HepG2 (cell line): ENCODE measurements around the gene KLHL35. TPM values are rescaled to one million over a fixed set of nuclear protein-coding genes. Genes with fewer than 3 reads are reported as not detected.

Experiments
- EEA1 ChIP-seq: sonication (generic); formaldehyde crosslinking; IDR thresholded peaks from 2 replicates; pipeline ENCODE4 v1.5.1; 2020; ENCODE audit warnings: mild to moderate bottlenecking, missing genetic modification reagents, borderline replicate concordance
- ETV5 ChIP-seq: IDR thresholded peaks from 2 replicates; pipeline ENCODE4 v1.6.1; 2018; ENCODE audit warnings: missing biosample characterization, missing genetic modification reagents, inconsistent platforms, borderline replicate concordance
- FOSL2 ChIP-seq: sonication (generic); formaldehyde crosslinking; IDR thresholded peaks from 2 replicates; pipeline ENCODE4 v1.4.0; 2020; ENCODE audit warnings: missing genetic modification reagents
- HMG20B ChIP-seq: conservative IDR thresholded peaks from 2 replicates; pipeline ENCODE4 v1.6.1; 2016; ENCODE audit warnings: missing genetic modification reagents, missing compliant biosample characterization
- JARID2 ChIP-seq: sonication (generic); formaldehyde crosslinking; IDR thresholded peaks from 2 replicates; pipeline ENCODE4 v1.8.1; 2023; ENCODE audit warnings: missing genetic modification reagents, inconsistent platforms; ENCODE audit not compliant: insufficient replicate concordance
- MIXL1 ChIP-seq: IDR thresholded peaks from 2 replicates; pipeline ENCODE4 v1.6.1; 2016
- NFIB ChIP-seq: sonication (generic); formaldehyde crosslinking; IDR thresholded peaks from 2 replicates; pipeline ENCODE4 v1.9.0; 2021; ENCODE audit warnings: missing genetic modification reagents, mild to moderate bottlenecking, borderline replicate concordance
- SALL1 ChIP-seq: sonication (generic); formaldehyde crosslinking; IDR thresholded peaks from 2 replicates; pipeline ENCODE4 v1.8.0; 2022; ENCODE audit warnings: mild to moderate bottlenecking, missing genetic modification reagents
- SP2 ChIP-seq: sonication (generic); formaldehyde crosslinking; IDR thresholded peaks from 2 replicates; pipeline ENCODE4 v1.5.1; 2020; ENCODE audit warnings: mild to moderate bottlenecking, missing genetic modification reagents
- SP5 ChIP-seq: IDR thresholded peaks from 2 replicates; pipeline ENCODE4 v1.6.1; 2016; ENCODE audit warnings: low read depth, borderline replicate concordance
- SPEN ChIP-seq: sonication (generic); formaldehyde crosslinking; IDR thresholded peaks from 2 replicates; pipeline ENCODE4 v1.5.1; 2020; ENCODE audit warnings: low read depth, mild to moderate bottlenecking, missing genetic modification reagents
- TSC22D2 ChIP-seq: sonication (generic); formaldehyde crosslinking; IDR thresholded peaks from 2 replicates; pipeline ENCODE4 v1.5.1; 2020; ENCODE audit warnings: missing genetic modification reagents, mild to moderate bottlenecking, borderline replicate concordance
- XRCC5 ChIP-seq: fragments of 200-400 bp; formaldehyde crosslinking; optimal IDR thresholded peaks from 2 replicates; pipeline ENCODE3; 2017; ENCODE audit warnings: mild to moderate bottlenecking, low read length
- ZIK1 ChIP-seq: sonication (generic); formaldehyde crosslinking; IDR thresholded peaks from 2 replicates; pipeline ENCODE4 v1.5.0; 2020; ENCODE audit warnings: mild to moderate bottlenecking, low read depth, missing genetic modification reagents, borderline replicate concordance
- ZNF205 ChIP-seq: IDR thresholded peaks from 2 replicates; pipeline ENCODE4 v1.6.1; 2018; ENCODE audit warnings: missing biosample characterization, missing genetic modification reagents
- ZNF564 ChIP-seq: sonication (generic); formaldehyde crosslinking; IDR thresholded peaks from 2 replicates; pipeline ENCODE4 v1.8.1; 2023; ENCODE audit warnings: mild to moderate bottlenecking, missing genetic modification reagents
- ZSCAN20 ChIP-seq: sonication (generic); formaldehyde crosslinking; IDR thresholded peaks from 2 replicates; pipeline ENCODE4 v1.4.0; 2020; ENCODE audit warnings: missing genetic modification reagents, mild to moderate bottlenecking, borderline replicate concordance
- polyA plus RNA-seq, 8 experiments: library from polyadenylated mRNA; depleted of rRNA in 3 of 8; stranded (reverse) in 7 of 8; unstranded in 1 of 8; fragments of >200 nt; fragmentation: Illumina TruSeq in 4 of 8; extraction: Trizol in 4 of 8; gene quantifications; 2 replicates each; pipeline versions ENCODE4 v1.2.1 to v1.2.3, GENCODE V29; 2011 to 2016; ENCODE audit warnings: low read depth in 4 of 8, missing spikeins in 1 of 8, mixed read lengths in 1 of 8; ENCODE audit not compliant: insufficient read depth in 1 of 8
- total RNA-seq, 5 experiments: library from RNA; depleted of rRNA; stranded (reverse); fragments of >200 nt; fragmentation: Illumina TruSeq; extraction: Trizol; gene quantifications; 2 replicates each; pipeline ENCODE4 v1.2.3, GENCODE V29; 2016; ENCODE audit warnings: low read depth in 1 of 5
- TF ChIP-seq, protein P1 (sequence below), 2 experiments: sonication (generic) in 1 of 2; formaldehyde crosslinking in 1 of 2; IDR thresholded peaks; 2 replicates each; pipeline versions ENCODE4 v1.4.0 to v1.6.1; 2018 to 2020; ENCODE audit warnings: missing genetic modification reagents in 2 of 2, borderline replicate concordance in 1 of 2, low read depth in 1 of 2, mild to moderate bottlenecking in 1 of 2, missing biosample characterization in 1 of 2
- TF ChIP-seq, protein P2 (sequence below): sonication (generic); formaldehyde crosslinking; IDR thresholded peaks from 2 replicates; pipeline ENCODE4 v1.4.0; 2020; ENCODE audit warnings: missing genetic modification reagents
- TF ChIP-seq, protein P3 (sequence below): sonication (generic); formaldehyde crosslinking; IDR thresholded peaks from 2 replicates; pipeline ENCODE4 v1.5.0; 2020; ENCODE audit warnings: mild to moderate bottlenecking, low read depth, missing genetic modification reagents, borderline replicate concordance
- TF ChIP-seq, protein P4 (sequence below), 2 experiments: sonication (generic) in 1 of 2; formaldehyde crosslinking in 1 of 2; IDR thresholded peaks; 2 replicates each; pipeline versions ENCODE4 v1.5.1 to v1.6.1; 2011 to 2020; ENCODE audit warnings: borderline replicate concordance in 1 of 2, low read depth in 1 of 2, low read length in 1 of 2, mild to moderate bottlenecking in 1 of 2, missing genetic modification reagents in 1 of 2, moderate library complexity in 1 of 2
- TF ChIP-seq, protein P5 (sequence below): sonication (generic); formaldehyde crosslinking; IDR thresholded peaks from 2 replicates; pipeline ENCODE4 v1.4.0; 2020; ENCODE audit warnings: missing genetic modification reagents, mild to moderate bottlenecking, borderline replicate concordance

KLHL35 gene
- total and polyA plus RNA-seq, 2 of the 13 experiments (the other 11 are each of a cell fraction or from before 2014, with no cell fraction given), result not detected

DNA sequence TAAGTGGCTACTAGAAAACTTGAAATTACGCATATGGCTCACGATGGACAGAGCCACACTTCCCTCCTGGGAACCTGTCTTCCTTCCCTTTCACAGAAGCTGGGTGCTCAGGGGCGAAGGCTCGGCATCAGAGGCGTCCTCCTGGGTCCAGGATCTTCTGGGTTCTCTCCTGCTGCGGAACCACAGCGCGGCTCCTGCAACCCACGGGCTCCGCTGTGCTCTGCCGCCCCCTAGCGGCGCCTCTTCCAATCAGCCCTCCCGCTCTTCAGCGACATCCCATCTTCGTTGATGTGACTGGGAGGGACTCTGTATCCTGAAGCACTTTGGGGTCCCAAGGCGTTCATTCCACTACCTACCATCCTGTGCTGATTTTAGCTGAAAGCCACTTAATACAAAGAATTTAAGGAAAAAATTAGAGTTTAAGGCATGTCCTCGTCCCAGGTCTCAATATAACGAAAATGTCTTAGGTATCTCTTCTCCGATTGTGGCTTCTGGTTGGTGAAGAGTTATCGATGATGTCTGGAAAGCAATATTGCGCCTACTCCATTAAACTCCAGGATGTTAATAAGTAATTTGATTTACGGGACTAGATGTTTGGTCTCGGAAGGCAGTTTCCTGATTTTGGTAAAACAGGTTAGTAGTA, 48.4 kb downstream of the KLHL35 start (continued):
- 0 out of 2 replicates have a peak, but pooled peaks have one; percentile 45 for TF ChIP-seq ZIK1
- TF ChIP-seq SP2 (CRISPR knock-in tag), result no peak
- no peak for TF ChIP-seq ZNF564 (CRISPR knock-in tag)
- TF ChIP-seq HMG20B (CRISPR knock-in tag), result no peak
- TF ChIP-seq, protein P1, sequence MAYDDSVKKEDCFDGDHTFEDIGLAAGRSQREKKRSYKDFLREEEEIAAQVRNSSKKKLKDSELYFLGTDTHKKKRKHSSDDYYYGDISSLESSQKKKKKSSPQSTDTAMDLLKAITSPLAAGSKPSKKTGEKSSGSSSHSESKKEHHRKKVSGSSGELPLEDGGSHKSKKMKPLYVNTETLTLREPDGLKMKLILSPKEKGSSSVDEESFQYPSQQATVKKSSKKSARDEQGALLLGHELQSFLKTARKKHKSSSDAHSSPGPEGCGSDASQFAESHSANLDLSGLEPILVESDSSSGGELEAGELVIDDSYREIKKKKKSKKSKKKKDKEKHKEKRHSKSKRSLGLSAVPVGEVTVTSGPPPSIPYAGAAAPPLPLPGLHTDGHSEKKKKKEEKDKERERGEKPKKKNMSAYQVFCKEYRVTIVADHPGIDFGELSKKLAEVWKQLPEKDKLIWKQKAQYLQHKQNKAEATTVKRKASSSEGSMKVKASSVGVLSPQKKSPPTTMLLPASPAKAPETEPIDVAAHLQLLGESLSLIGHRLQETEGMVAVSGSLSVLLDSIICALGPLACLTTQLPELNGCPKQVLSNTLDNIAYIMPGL (CRISPR knock-in tag; IDR thresholded peaks at IDR 0.05; ENCODE audit: borderline replicate concordance in 1 of 2, low read depth in 1 of 2), result peak; percentile 61 to 75
- TF ChIP-seq TSC22D2 (CRISPR knock-in tag), result 0 out of 2 replicates have a peak, but pooled peaks have one; percentile 55
- 0 out of 2 replicates have a peak, but pooled peaks have one; percentile 32 for TF ChIP-seq ETV5
- TF ChIP-seq MIXL1 (CRISPR knock-in tag), result peak; percentile 75; the same call in 1 of the 2 replicates
- TF ChIP-seq, protein P2, sequence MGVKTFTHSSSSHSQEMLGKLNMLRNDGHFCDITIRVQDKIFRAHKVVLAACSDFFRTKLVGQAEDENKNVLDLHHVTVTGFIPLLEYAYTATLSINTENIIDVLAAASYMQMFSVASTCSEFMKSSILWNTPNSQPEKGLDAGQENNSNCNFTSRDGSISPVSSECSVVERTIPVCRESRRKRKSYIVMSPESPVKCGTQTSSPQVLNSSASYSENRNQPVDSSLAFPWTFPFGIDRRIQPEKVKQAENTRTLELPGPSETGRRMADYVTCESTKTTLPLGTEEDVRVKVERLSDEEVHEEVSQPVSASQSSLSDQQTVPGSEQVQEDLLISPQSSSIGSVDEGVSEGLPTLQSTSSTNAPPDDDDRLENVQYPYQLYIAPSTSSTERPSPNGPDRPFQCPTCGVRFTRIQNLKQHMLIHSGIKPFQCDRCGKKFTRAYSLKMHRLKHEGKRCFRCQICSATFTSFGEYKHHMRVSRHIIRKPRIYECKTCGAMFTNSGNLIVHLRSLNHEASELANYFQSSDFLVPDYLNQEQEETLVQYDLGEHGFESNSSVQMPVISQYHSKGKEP (CRISPR knock-in tag), result peak; percentile 46; the same call in 1 of the 2 replicates
- no peak for TF ChIP-seq EEA1
- no peak for TF ChIP-seq JARID2 (CRISPR knock-in tag)
- TF ChIP-seq XRCC5, result peak; percentile 77
- TF ChIP-seq ZSCAN20, result no peak
- TF ChIP-seq FOSL2 (CRISPR knock-in tag), result peak; percentile 57
- TF ChIP-seq SPEN, result no peak
- TF ChIP-seq, protein P3, sequence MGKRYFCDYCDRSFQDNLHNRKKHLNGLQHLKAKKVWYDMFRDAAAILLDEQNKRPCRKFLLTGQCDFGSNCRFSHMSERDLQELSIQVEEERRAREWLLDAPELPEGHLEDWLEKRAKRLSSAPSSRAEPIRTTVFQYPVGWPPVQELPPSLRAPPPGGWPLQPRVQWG (CRISPR knock-in tag), result no peak
- TF ChIP-seq ZNF205, result 0 out of 2 replicates have a peak, but pooled peaks have one; percentile 61
- TF ChIP-seq SP5 (CRISPR knock-in tag), result no peak
- TF ChIP-seq, protein P4, sequence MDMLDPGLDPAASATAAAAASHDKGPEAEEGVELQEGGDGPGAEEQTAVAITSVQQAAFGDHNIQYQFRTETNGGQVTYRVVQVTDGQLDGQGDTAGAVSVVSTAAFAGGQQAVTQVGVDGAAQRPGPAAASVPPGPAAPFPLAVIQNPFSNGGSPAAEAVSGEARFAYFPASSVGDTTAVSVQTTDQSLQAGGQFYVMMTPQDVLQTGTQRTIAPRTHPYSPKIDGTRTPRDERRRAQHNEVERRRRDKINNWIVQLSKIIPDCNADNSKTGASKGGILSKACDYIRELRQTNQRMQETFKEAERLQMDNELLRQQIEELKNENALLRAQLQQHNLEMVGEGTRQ (IDR thresholded peaks at IDR 0.05; ENCODE audit: low read depth, low read length), result no peak
- TF ChIP-seq, protein P4 (CRISPR knock-in tag; IDR thresholded peaks at IDR 0.05; ENCODE audit: borderline replicate concordance), result no peak
- TF ChIP-seq SALL1 (CRISPR knock-in tag), result peak; percentile 68
- TF ChIP-seq, protein P5, sequence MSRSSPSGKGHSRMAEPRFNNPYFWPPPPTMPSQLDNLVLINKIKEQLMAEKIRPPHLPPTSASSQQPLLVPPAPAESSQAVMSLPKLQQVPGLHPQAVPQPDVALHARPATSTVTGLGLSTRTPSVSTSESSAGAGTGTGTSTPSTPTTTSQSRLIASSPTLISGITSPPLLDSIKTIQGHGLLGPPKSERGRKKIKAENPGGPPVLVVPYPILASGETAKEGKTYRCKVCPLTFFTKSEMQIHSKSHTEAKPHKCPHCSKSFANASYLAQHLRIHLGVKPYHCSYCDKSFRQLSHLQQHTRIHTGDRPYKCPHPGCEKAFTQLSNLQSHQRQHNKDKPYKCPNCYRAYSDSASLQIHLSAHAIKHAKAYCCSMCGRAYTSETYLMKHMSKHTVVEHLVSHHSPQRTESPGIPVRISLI (CRISPR knock-in tag), result peak; percentile 35; the same call in 1 of the 2 replicates
- TF ChIP-seq NFIB (CRISPR knock-in tag), result no peak
